ENCODE data around the gene ADAMTS9.
A peak's percentile ranks its signal among the peaks of the same experiment; 100 is the strongest.

Gene ADAMTS9

DNA sequence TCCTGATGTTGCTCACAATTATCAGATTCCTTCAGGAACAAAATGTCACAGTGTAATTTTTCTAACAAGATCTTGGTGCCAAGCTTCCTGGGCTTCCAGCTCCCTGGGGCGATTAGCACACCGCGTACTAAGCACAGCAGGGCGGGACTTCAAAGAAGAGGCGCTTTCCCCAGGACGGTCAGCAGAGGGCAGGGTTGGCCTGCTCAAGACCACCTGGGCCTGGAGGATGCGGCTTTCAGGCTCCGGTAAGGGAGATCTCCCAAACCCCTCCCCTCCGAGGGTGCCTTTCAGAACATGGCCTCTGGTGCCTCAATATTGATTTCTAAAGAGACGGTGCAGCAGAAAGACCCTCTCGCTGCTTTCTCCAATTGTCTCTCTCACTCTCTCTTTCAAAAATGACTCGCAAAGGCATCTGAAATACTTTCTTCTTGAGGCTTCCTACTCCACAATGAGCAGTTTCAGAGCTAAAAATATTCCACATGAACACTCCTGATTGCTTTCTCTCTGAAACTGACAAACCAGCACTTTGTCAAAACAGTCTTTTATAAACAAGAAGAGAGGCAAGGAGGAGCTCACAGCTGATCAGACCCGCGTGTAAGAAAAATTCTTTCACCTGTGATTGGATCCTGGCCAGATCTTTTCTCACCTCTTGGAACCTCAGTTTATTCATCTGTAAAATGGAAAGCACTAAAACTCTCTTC is 154.0 kb downstream of the ADAMTS9 start:
- DNase-seq (ENCODE audit: low spot score): peak; percentile 89

DNA sequence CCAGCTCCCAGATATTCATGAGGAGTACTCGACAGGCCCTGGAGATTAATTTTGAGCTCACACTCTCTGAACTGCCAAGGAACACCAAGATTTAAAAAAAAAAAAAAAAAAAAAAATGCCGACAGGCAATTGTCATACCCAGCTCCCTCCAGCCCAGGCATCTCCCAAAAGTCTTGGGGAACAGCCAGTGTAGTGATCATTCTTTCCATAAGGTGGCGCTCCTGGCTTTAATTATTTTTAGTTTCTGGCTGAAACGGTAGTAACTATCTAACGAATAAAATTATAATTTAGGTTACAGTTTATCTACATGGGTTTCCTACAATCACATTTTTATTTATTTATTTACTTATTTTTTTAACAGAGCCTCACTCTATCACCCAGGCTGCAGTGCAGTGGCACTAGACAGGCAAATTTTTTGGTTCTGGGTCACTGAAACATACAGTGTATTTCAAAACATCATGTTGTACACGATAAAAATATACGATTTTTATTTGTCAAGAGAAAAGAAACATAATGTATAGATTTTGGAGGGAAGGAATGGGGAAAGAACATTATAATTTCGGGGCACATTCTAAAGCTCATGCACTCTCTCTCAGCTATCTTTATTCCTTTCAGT is 157.3 kb downstream of the ADAMTS9 start:
- peak; percentile 71 for DNase-seq (ENCODE audit: low spot score)

DNA sequence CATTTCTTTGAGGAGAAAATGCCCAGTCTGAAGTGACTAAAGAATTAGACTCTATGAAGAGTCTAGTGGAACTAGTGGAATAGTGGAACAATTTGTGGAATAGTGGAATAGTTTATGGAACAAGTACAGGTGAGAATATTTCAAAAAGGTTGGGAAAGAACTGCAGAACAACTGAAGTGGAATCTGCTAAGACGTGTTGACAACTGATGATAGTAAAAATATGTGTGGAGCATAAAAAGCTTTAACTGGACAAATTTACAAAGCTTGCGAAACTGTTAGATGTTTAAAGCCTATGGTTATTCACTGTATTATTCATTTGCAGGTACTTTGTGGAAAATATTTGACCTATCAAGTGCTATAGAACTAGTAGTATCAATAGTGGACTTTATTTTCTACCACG is 164.5 kb downstream of the ADAMTS9 start:
- no peak for DNase-seq (ENCODE audit: low spot score)

DNA sequence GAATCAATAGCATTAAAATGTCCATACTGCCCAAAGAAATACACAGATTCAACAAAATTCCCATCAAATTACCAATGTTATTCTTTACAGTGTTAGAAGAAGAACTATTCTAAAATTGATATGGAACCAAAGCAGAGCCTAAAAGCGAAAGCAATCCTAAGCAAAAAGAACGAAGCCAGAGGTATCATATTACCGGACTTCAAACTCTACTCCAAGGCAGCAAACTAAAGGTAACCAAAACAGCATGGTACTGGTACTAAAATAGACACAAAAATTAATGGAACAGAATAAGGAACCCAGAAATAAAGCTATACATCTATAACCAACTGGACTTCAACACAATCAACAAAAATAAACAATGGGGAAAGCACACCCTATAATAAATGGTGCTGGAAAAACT is 167.5 kb downstream of the ADAMTS9 start:
- DNase-seq (ENCODE audit: low spot score): no peak

DNA sequence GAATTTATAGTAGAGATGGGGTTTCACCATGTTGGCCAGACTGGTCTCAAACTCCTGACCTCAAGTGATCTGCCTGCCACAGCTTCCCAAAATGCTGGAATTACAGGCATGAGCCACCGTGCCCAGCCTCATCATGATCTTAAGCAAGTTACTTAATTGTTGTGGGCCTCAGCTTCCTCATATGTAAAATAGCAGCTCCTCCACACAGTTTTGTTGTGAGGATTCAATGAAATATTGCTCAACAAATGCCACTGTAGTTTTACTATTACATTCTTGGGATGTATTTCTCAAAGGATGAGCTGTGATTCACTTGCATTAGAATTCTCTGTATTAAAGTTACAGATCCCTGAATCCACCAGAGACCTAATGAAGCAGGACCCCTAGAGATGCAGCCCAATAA is 168.8 kb downstream of the ADAMTS9 start:
- no peak for DNase-seq (ENCODE audit: low spot score)

DNA sequence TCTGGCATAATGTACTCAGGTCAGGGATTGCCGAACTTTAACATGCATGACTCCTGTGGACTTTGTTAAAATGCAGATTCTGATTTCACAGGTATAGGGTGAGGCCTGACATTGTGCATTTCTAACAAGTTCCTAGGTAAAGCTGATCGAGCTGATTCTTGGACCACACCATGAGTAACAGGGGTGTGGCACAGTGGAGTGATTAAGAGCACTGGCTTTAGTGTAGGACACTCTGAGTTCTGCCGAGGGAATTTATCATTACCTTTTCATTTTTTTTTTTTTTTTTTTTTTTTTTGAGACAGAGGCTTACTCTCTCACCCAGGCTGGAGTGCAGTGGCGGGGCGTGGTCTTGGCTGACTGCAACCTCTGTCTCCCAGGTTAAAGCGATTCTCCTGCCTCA is 169.3 kb downstream of the ADAMTS9 start:
- DNase-seq (ENCODE audit: low spot score): no peak

DNA sequence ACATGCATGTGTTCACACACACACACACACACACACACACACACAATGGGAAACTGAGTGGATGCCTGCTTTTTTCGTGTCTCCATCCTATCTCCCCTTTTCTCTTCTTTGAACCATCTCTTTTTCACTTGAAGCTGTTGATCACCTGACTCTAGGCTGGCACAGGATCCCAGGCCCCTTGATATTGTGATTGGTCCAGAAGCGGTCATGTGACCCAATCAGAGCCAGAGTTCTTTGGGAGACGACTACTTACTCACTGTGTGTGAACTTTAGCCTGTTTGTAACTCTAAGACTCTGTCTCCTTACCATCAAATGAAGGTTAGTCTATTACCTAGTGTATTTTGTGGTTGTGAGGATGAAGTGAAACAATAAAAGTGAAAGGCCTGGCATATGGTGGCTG is 172.9 kb downstream of the ADAMTS9 start:
- peak; percentile 25 for DNase-seq (ENCODE audit: low spot score)

DNA sequence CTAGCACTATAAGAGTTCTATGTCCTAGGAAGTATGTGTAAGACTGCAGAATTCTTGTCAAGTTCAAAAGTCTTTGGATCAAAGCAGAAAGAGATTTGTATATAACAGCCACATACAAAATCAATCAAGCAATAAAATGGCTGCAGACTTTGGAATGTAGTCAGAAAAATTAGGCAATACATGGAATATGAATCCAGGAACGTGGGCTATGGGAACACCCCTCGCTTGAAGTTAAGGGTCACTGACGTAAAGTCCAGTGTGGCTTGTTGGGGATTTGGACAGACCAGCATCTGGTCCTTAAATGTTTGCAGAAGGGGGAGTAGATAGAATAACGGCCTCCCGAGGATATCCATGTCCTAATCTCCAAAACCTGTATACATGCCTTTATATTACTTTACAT is 178.6 kb downstream of the ADAMTS9 start:
- DNase-seq (ENCODE audit: low spot score): no peak

DNA sequence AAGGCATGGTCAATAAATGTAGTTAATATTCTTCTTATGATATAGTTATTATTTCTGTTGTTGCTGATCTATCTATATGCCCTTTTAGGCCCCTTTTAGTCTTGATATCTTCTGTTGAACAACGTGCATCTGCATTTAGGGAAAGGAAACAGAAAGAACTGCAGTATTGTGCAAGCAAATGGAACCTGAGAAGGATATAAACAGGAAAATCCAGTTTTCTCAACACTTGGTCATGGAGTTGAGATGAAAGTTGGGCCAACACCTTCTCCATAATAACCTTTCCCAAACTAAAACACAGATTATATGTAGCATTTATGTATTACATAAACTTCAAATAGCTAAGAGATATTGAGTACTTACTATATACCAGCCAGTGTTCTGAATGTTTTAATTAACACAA is 179.7 kb downstream of the ADAMTS9 start:
- no peak for DNase-seq (ENCODE audit: low spot score)

DNA sequence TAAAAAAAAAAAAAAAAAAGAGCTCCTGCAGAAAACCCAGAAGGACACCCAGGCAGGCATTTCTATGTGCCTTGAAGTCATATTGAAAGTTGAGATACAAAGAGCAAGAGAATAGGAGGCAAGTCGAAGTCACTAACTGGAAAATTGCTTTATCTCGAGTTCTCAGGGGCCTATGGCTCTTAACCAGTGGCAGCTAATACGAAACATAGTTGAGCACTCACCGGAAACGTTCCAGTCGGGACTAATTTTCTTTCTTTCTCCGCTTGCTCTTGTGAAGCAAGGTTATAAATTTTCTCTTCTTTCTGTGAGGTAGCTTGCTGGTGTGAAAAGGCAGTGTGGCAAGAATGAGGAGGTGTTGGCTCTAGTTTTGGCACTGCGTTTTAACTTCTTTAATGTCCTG is 181.5 kb downstream of the ADAMTS9 start:
- no peak for DNase-seq (ENCODE audit: low spot score)

DNA sequence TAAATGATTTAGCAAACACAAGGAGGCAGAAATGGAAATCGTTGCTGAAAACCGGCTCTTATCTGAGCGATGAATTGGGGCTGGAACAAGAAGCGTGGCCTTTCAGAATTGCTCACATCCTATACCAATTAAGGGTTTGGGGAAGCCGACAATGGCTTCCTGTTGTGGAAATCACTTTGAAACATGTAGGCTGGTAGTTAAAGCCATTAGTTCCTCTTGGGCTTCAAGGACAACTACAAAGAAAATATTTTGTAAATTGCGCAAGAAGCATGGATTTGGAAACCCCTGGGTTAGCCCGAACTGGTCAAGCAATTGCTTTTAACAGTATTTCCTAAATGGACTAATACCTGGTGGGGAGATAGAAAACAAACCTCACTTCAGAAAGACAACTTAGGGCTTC is 182.4 kb downstream of the ADAMTS9 start:
- DNase-seq (ENCODE audit: low spot score): no peak

DNA sequence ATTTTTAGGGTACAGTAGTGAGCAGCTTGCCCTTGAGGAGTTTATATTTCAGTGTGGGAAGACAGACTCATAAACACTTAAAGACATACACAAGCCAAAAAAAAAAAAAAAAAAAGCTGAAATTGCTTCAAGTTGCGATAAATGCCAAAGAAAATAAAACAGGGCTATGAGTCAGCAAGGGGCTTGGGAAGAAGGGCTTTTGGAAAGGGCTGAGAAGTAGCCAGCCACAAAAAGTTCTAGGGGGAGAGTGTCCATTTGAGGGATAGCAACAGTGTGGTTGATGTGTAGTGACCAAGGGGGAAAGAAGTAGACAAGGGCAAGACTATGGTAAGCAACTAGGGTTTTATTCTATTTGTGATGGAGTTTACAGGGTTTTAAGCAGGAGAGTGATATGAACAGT is 185.5 kb downstream of the ADAMTS9 start:
- DNase-seq (ENCODE audit: low spot score): no peak

DNA sequence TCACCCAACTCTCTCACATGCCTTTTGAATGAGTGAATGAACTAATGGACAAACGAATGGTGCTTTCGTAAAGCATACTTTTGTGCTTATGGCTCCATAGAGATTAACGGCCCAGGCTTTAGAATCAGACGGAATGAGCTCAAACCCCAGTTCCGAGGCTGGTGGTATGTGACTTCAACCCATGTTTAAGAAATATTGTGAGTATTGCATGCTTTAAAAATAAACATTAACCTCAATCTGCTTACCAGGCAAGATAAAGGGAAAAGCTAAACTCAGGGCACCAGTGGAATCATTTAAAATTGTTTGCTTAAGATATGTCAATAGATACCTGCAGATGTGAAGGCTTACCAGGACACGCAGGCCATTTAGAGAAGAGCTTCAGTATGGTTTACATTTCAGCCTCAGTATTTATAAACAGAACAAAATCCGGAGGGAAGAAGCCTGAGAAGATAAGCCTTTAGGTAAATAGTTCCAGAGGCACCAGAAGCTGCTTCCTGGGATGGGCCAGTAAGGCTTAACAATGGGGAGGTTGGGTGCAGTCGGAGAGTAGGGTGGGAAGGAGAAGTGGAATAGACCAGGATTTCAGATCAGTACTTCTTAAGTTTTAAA is 186.4 kb downstream of the ADAMTS9 start:
- DNase-seq (ENCODE audit: low spot score): no peak

DNA sequence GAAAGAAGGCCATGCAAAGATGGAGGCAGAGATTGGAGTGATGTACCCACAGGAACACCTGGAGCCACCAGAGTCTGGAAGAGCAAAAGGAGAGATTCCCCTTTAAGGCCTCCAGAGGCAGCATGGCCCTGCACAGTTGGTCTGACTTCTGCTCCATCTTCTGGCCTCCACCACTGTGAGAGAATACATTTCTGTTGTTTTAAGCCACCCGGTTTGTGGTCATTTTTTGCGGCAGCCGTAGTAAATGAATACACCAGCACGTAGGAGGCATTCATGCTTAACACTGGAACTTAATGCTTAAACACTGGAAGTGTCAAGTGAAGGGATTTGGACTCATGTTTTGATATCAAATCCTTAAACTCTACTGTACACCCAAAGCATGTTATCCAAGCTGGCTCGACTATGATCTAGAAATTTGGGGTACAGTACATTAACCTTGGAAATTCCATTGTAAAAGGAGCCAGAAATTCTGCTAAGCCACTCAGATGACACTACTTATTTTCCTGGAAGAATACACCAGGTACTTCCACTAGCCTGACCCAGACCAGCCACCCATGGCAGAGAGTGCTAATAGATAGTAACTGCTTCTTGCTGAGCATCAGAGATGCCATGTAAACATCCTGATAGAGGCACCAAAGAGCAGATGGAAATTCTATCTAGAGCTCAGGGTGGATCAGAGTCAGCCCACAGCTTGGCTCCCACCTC is 190.9 kb downstream of the ADAMTS9 start:
- no peak for DNase-seq (ENCODE audit: low spot score)

DNA sequence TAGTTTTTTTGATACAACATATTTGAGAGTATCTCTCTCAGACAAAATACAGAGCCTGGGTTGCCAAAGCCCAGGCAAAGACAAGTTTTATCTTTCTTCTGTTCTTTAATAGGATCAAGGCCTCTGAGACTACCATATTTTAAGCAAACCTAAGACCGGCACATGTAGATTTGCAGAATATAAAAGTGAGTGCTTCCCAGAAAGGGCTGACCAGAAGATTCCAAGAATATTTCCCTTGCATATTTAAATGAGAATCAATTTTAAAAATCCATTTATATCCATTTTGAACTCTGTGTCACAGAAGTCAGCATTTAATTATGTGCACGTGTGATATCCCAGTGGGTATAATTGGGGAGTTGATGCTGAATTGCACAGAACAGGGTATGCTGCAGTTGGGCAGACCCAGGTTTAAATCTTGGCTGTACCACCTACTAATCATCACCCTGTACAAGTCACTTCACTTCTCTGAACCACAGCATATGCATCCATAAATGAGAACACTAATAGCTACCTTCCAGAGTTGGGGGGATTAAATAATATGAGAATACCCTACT is 191.9 kb downstream of the ADAMTS9 start:
- no peak for DNase-seq (ENCODE audit: low spot score)

DNA sequence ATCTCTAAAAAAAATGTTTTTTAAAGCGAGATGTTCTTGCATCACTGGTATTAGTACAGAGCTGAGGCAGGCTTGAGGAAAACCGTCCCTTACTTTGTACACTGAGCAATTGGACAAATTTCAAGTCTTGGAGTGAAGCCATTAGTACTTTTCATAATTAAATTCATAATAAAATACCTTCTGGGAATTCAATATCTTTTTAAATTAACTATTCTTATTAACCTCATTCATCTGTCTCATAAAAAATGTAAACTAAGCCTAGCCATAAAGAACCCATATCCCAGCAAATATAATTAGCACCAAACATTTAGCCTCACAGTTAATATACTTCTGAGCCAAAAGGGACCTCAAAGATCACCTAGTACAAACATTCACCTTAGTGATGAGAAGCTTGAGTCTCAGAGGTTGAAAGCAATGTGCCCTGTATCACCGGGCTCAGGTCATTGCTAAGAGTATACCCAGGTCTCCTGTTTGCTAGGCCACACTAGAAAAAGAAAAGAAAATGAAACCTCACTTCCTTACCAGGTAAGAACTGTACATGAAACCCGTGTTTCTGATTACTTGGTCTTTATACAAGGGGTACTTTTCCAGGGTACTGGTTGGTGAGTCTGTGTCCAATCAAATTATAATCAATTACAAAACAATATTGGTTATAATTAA is 192.5 kb downstream of the ADAMTS9 start:
- no peak for DNase-seq (ENCODE audit: low spot score)

DNA sequence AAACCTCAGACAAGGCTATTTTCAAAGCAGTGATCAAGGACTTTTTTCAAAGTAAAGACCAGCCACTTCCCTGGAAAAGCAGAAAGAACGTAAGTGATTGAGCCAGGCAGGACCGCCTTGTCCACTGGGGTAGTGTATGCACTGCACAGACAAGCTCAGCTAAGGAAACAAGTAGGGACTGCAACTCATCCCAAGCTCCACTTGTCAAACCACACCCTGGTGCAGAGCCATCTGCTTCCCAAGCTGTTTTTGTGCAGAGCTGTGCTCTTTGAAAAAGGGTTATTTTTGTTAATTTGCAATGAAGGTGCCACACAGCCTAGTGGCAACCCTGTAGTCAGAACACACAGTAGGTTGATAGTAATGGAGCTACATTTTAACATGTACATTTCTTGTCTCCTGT is 193.3 kb downstream of the ADAMTS9 start:
- no peak for DNase-seq (ENCODE audit: low spot score)

DNA sequence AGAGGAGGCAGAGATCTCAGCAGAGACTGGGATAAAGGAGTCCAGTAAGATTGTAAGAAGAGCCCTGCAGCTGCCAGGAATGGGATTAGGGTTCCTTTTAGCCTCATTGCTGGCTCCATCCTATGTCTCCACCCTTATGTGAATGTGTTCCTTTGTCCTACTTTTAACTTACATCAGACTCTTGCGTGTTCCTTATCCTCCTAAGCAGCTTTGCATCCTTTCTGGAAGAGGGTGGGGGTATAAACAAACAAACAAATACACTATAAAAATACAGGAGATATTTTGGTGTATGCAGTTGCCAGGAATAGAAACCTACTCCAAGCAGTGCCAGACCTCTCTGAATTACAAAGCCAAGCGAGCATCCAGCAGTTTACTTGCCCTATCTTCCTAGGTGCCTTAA is 194.7 kb downstream of the ADAMTS9 start:
- no peak for DNase-seq (ENCODE audit: low spot score)

DNA sequence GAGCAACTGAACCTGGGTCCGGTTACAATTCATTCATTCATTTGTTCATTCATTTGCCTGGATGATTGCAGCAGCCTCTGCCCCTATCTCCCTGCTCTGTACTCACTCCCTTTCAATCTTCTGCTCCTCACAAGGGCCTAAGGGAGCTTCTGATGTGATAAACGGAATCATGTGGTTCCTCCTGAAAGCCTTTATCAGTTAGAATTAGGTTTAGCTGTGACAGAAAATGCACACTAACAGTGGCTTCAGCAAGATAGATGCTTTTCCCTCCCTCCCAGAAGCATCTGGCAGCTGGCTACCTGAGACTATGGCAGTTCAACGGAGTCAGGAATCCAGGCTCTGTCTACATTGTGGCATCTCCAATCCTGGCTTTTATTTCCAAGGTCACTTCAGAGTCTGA is 196.0 kb downstream of the ADAMTS9 start:
- no peak for DNase-seq (ENCODE audit: low spot score)

DNA sequence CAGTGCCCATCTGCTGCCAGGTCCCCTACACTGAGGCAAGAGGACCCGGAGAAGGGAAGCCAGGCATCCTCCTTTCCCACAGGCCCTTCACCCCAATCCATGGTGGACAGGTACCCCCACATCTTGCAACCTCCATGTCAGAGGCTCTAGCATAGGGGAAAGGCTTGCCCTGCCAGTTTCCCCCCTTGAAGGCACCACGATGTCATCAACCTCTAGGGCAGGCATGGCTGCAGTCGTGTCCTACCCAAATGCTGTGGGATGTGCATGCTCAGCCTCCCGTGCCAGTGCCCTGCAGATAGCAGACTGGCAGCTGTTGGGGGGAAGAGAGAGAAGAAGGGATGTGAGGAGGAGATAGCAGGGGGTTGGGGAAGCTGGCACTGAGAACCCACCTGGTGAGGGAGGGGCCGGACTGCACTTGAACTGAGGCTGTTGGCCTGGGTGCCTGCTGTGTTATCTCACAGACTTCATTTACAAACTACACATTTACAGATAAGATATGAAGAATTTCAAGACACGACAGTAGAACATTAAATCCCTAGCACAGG is 197.5 kb downstream of the ADAMTS9 start:
- no peak for DNase-seq (ENCODE audit: low spot score)

DNA sequence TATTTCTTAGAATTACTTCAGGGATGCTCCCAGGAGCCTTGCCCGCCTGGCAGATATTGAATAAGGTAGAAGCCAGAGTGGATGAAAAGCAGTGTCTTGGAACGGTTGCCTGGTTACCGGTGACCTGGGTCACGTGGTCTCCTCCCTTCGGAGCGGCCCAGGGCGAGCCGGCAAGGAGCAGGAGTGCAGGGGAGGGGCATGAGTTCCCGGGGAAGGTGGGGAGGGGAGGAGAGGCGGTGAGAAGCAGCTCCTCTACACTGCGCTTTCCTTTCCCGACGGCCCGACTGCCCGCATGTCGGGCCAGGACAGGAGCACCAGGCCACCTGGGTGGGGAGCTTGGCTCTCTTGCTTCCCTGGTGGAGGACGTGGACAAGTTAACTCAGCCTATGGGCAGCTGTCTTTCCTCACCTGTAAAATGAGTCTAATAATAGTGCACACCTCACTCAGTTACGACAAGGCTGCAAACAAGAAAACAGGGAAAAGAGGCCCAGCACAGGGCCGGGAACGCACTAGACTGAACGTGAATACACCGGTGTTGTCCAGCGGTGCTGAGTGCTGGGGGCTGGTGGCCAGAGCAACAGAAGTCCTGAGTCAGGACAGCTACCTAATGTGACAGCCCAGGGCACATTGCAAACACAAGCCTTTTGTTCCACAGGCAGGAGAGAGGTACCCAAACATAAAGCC is 198.3 kb downstream of the ADAMTS9 start:
- peak; percentile 91 for DNase-seq (ENCODE audit: low spot score)

Data from iPS-NIHi11 (cell line).